NCI-H1417 treated with DMSO at 0.1 percent for 48 hours (cell line): ENCODE measurements around the gene IFNGR1.
"Not testable (repeated sequence)": the region's sequence is repeated elsewhere in the genome, so short reads cannot be mapped to it uniquely, and the experiment has no call there.

Experiments
- DNase-seq: peaks from one replicate; lab custom pipeline; 2025; lab: John Stamatoyannopoulos, UW

The IFNGR1 gene

GRCh38 chr6:137236581-137237355 is 17.6 kb upstream of the IFNGR1 start:
- no peak for DNase-seq

DNA sequence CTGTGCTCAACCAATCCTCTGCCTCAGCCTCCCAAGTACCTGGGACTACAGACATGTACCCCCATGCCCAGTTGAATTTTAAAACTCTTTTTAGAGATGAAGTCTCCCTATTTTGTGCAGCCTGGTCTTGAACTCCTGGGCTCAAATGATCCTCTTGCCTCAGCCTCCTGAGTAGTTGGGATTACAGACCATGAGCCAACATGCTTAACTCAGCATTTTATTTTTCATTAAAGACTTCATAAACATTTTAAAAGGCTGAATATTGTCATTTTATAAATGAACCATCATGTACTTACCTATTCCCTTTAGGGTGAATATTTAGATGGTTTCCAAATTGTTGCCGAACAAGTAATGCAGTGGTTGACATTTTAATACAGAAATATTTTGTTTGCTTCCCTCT is 16.5 kb upstream of the IFNGR1 start:
- DNase-seq = no peak

DNA sequence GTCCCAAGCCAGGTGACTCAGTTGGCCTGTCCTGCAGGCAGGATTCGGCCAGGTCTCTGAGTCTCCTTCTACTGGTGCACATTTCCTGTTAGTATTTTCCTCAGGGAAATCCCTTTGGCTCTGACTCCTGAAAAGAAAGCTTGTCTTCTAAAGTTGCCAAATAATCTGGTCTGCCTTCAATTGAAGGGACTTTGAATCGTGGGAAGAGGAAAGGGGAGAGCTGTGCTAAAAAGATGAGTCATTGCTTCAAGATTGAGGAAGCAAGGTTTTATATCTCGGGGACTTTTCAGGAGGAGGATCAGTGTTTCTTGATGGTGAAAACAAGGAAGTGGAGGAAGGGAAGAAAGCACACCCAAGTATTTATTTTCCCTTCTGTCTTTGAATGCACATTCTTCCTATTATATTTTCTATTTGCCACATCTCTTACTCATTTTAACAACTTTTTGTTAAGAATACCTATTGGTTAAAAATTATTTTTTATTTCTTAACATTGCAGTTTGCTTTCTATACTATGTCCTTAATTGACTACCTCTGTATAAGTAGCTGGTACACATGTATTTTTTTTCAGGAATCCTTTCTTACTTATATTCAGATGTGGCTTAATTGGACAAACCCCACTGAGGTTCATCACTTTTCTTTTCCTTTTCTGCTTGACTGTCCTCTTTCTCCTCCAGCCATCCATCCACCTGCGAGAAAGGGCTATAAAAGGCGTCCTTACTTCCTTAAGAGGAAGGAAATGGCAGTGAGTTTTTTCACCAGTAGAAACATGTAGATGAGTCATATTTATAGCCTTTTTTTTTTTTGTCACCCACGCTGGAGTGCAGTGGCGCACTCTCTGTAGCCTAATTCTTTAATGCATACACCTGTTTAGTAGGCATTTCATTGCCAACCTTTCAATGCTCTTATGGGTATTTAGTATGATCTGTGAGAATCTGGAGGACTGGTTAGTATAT is 15.0 kb upstream of the IFNGR1 start:
- no peak for DNase-seq

DNA sequence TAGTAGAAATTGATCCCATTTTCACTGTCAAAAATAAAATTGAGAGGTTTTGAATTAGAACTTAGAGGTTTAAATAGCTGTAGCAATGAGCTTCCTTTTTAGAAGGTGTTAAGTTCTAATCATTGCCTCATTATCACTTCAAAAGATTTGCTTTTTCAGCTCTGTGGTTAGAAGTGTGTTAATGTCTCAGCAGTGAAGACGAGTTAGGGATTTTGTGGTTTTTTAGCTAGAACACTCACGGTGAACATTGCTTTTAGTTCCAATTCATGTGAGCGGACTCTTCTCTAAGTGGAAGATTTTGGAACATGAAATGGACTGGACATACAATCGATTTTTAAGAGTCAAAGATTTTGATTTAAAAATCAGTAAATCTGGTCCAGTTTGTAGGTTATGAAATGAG is 12.7 kb upstream of the IFNGR1 start:
- no peak for DNase-seq

DNA sequence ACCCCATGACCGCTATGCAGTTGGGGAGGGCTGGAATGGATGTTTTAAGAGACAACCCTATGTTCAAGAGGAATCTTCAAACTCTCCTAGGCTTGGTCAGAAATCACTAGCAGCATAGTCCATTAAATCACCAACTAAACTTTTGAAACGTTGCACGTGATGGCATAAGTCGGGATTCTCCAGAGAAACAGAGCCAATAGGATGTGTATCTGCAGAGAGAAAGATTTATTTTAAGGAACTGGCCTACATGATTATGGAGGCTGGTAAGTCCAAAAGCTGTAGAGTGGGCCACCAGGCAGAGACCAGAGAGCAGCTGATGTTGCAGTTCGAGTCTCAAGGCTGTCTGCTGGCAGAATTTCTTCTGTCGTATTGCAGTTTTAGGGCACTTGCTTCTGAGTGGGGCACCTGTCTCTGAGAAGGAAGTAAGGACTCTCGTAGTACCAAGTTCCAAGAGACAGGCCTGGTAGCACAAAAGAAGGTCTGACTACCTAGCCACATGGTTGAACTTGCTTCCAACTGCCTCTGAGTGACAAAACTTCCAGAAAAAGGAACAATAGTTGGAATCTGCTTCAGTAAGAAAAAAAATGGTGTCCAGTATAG is 11.9 kb upstream of the IFNGR1 start:
- DNase-seq = no peak

GRCh38 chr6:137230547-137230946 is 11.4 kb upstream of the IFNGR1 start:
- no peak for DNase-seq

DNA sequence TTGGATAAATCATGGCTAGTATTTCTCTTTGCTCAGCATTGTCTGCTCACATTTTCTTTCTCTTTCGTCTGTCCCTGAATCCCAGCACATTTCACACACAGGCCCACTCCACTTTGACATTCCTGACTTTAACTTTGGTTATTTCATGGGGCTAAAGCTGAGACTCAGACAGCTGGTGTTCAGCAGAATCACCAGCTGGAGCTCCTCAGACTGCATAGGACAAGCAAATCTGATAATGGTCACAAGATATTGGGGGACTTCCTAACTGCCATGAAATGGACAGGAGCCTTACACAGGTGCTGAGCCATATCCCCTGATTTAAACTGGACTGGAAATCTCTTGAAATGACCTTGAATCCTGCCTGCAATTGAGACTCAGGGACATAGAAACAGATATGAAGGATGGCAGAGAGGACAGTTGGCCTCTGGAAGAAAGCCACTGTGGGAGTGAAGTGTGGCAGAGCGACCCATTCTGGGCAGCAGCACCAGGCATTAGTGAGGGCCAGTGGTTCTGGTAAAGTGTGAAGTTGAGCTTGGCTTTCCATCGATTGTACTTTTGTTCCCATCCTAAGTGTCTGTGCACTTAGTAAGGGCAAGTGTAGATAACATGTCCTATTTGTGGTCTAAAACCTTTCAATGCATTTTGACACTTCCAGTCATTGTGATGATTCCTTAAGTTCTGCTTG is 10.0 kb upstream of the IFNGR1 start:
- DNase-seq = no peak

DNA sequence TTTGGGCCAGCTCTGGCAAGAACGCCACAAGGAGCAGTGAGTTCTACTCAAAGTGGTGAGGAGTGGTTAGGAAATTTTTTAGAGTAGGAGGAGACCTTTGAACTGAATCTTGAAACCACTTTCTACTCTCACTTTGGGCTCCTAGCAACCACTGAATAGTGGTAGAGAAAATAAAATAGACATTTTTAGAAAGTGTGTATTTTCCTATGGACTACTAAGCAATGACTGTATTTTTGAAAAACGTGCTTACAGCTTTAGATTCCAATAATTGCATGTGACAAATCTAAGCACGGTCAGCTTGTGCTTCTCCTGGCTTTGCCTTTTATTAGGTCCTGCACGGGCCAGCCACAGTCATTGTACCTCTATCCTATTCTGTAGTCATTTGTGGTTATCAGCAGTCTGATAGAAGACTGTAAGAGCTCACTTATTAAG is 8.7 kb upstream of the IFNGR1 start:
- DNase-seq = no peak

GRCh38 chr6:137226697-137227096 is 7.5 kb upstream of the IFNGR1 start:
- DNase-seq = no peak

GRCh38 chr6:137224799-137225198 is 5.6 kb upstream of the IFNGR1 start:
- DNase-seq = no peak

GRCh38 chr6:137223370-137224131 is 4.4 kb upstream of the IFNGR1 start:
- no peak for DNase-seq

DNA sequence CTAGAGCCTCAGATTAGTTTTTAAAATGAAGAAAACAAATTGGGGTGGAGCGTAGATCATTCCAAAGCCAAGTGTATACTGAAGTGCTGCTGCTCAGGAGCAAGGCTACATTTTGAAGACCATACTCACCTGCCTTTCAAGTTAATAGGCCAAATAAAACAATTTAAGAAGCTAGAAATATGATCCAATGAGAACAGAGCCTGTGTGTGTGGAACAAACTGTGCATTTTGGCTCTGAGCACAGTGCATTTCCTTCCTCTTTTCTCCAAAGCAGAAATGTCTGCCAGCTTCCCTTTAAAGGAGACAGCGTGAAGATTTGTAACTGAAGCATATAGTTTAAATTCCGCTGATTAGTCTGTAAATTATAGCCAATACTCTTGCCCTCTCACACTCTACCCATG is 3.2 kb upstream of the IFNGR1 start:
- DNase-seq = no peak

GRCh38 chr6:137219664-137220252 is 573 bp upstream of the IFNGR1 start:
- DNase-seq = no peak

- DNase-seq = no peak
These were observed 690 bp downstream of the IFNGR1 start for GRCh38 chr6:137218473-137218916.

GRCh38 chr6:137217801-137218472 is 1.2 kb downstream of the IFNGR1 start:
- DNase-seq = no peak

DNA sequence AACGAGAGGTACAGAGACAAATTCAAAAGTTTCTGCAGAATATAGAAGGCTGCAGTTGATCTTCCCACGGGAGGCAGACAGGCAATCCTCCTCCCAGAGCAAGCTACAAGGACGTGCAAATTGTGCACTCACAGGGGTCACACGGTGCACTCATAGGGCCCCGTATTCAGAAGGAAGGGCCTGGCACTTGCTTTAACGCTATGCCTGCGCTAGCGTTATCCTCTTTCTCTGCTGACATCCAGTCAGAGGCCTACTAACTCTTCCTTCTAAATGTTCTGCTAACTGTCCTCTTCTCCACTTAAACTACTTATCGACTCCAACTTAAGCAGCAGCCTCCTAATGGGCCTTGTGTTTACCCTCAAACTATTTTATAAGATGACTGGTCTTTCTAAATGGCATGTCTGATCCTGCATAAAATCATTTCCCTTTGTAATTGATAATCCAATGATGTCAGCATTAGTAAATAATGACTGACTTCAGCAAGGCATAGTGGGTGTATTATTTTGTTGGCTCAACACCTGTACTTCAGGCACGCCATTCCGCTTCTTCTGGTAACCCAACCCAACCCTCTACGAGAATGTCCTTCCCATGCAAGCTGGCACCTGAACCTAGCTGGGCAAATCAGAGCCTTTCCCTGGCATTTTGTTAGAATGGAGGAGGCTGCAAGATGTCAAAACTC is 2.2 kb downstream of the IFNGR1 start:
- no peak for DNase-seq

DNA sequence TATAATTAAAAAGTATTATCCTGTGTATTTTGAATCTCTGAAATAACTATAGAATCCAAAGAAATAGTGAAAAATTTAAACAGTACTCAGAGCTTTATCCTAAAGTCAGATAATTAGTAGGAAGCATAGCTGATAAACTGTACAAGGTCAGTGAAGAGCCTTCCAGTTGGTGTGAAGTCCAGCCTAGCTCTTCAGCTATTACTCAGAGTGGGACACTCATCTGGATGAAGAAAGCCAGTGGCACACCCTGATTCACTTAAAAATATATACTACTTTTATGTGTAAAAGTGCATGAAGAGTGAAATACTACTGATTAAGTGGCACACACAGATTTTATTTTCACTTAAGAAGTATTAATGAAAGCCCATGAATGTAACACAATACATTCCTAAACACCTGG is 3.1 kb downstream of the IFNGR1 start:
- DNase-seq = no peak

- not testable (repeated sequence) for DNase-seq
These were observed 3.6 kb downstream of the IFNGR1 start for GRCh38 chr6:137215630-137216029.

GRCh38 chr6:137214931-137215330 is 4.3 kb downstream of the IFNGR1 start:
- DNase-seq = no peak

GRCh38 chr6:137213813-137214212 is 5.4 kb downstream of the IFNGR1 start:
- DNase-seq = no peak
